Keratinocyte (primary cell): Measurements from ENCODE around the gene GMEB2. TPM values are rescaled to one million over a fixed set of nuclear protein-coding genes. Genes with fewer than 3 reads are reported as not detected.
"Not testable (repeated sequence)": the region's sequence is repeated elsewhere in the genome, so short reads cannot be mapped to it uniquely, and the experiment has no call there.

Experiments
- DNase-seq: peaks from one replicate; pipeline ENCODE4 v3.0.0-alpha.2; 2011; ENCODE audit warnings: low read depth, missing footprints, low spot score
- FAIRE-seq: peaks from 2 replicates; lab custom pipeline; 2011; peaks lifted over from hg19 to GRCh38; lab: Jason Lieb, UNC
- H2AFZ ChIP-seq: 2 replicates; pipeline ENCODE4 v1.6.0; 2012; ENCODE audit warnings: low read length, control low read depth, inconsistent platforms; ENCODE audit not compliant: control insufficient read depth
- H3K27ac ChIP-seq: 2 replicates; pipeline ENCODE4 v1.5.1; 2011; ENCODE audit warnings: low read length; ENCODE audit not compliant: control insufficient read depth, insufficient read depth
- H3K27me3 ChIP-seq: 3 replicates; pipeline ENCODE4 v1.6.0; 2011; ENCODE audit warnings: low read length; ENCODE audit not compliant: control insufficient read depth, insufficient read depth; ENCODE audit errors: extremely low read depth
- H3K36me3 ChIP-seq, 2 experiments: 2 replicates in 1 of 2; 3 replicates in 1 of 2; pipeline ENCODE4 v1.5.1; 2011; ENCODE audit warnings: low read length in 2 of 2, mild to moderate bottlenecking in 1 of 2; ENCODE audit not compliant: control insufficient read depth in 2 of 2, insufficient read depth in 2 of 2; ENCODE audit errors: extremely low read depth in 1 of 2
- H3K4me1 ChIP-seq: 3 replicates; pipeline ENCODE4 v1.5.1; 2011; ENCODE audit warnings: low read length; ENCODE audit not compliant: control insufficient read depth, insufficient read depth; ENCODE audit errors: extremely low read depth
- H3K4me2 ChIP-seq: 3 replicates; pipeline ENCODE4 v1.6.0; 2011; ENCODE audit warnings: low read depth, low read length; ENCODE audit not compliant: control insufficient read depth, insufficient read depth; ENCODE audit errors: extremely low read depth
- H3K4me3 ChIP-seq, 3 experiments: fragments of 200-600 bp in 1 of 3; sonication (generic) in 1 of 3; 2 replicates in 2 of 3; 3 replicates in 1 of 3; pipeline ENCODE4 v1.5.1; 2011 to 2016; ENCODE audit warnings: low read length in 3 of 3, mild to moderate bottlenecking in 3 of 3, control low read depth in 2 of 3, inconsistent platforms in 1 of 3, low read depth in 1 of 3, mixed read lengths in 1 of 3, mixed run types in 1 of 3, moderate library complexity in 1 of 3; ENCODE audit not compliant: control insufficient read depth in 2 of 3, insufficient read depth in 2 of 3; ENCODE audit errors: extremely low read depth in 1 of 3
- H3K79me2 ChIP-seq: 2 replicates; pipeline ENCODE4 v1.6.0; 2012; ENCODE audit warnings: low read length; ENCODE audit not compliant: control insufficient read depth, insufficient read depth
- H3K9ac ChIP-seq: 3 replicates; pipeline ENCODE4 v1.6.0; 2011; ENCODE audit warnings: low read length; ENCODE audit not compliant: control insufficient read depth, insufficient read depth; ENCODE audit errors: extremely low read depth
- H3K9me1 ChIP-seq: 3 replicates; pipeline ENCODE4 v1.6.0; 2011; ENCODE audit warnings: low read length; ENCODE audit not compliant: control insufficient read depth, insufficient read depth; ENCODE audit errors: extremely low read depth
- H3K9me3 ChIP-seq: 2 replicates; pipeline ENCODE4 v1.5.1; 2012; ENCODE audit warnings: low read depth, low read length; ENCODE audit not compliant: control insufficient read depth
- H4K20me1 ChIP-seq: 3 replicates; pipeline ENCODE4 v1.6.0; 2011; ENCODE audit warnings: low read length; ENCODE audit not compliant: control insufficient read depth, insufficient read depth; ENCODE audit errors: extremely low read depth
- EZH2 ChIP-seq: IDR thresholded peaks from one replicate; pipeline ENCODE4 v1.6.1; 2012; ENCODE audit warnings: inconsistent platforms, mild to moderate bottlenecking, low read length, moderate library complexity
- dilution Hi-C: fragments of 300-500 bp; cut with MboI; formaldehyde crosslinking; loops from one replicate; pipeline ENCODE4 v1.7.0; 2020; ENCODE audit warnings: low sequenced_read_pairs; ENCODE audit not compliant: extremely low pct_ligation_motif_present
- polyA plus RNA-seq, 5 experiments: library from polyadenylated mRNA; depleted of rRNA in 3 of 5; stranded (reverse) in 3 of 5; stranded (forward) in 1 of 5; unstranded in 1 of 5; fragments of >200 nt; gene quantifications; 1 replicate in 1 of 5; 2 replicates in 3 of 5; 3 replicates in 1 of 5; pipeline versions ENCODE4 v1.2.1 to v1.2.3, GENCODE V29; 2011 to 2012; ENCODE audit warnings: missing spikeins in 2 of 5, low read depth in 1 of 5, low replicate concordance in 1 of 5
- TF ChIP-seq, protein P1 (sequence below), 3 experiments: IDR thresholded peaks in 1 of 3; conservative IDR thresholded peaks in 1 of 3; optimal IDR thresholded peaks in 1 of 3; 2 replicates in 2 of 3; 3 replicates in 1 of 3; pipeline versions ENCODE3 to v1.5.1; 2011; ENCODE audit warnings: low read length in 3 of 3, mild to moderate bottlenecking in 3 of 3, moderate library complexity in 2 of 3, control low read depth in 1 of 3, inconsistent platforms in 1 of 3; ENCODE audit not compliant: insufficient read depth in 2 of 3; ENCODE audit errors: extremely low read depth in 1 of 3

The GMEB2 gene
- polyA plus RNA-seq, 1 donor (not counting 4 experiments of a cell fraction or from before 2014, with no cell fraction given) = 5.1 TPM

DNA sequence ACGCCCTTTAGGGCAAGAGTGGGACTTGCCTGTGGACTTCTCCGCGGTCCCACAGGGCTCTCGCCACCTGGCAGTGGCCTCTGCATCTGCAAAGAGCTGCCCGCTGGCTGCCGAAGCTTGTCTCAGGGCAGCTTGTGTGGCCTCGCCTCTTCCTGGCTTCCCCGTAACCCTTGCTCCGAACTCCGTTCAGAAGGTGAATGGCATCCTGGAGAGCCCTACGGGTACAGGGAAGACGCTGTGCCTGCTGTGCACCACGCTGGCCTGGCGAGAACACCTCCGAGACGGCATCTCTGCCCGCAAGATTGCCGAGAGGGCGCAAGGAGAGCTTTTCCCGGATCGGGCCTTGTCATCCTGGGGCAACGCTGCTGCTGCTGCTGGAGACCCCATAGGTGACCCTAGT is 34.2 kb upstream of the GMEB2 start:
- TF ChIP-seq EZH2 = no peak
- TF ChIP-seq, protein P1, sequence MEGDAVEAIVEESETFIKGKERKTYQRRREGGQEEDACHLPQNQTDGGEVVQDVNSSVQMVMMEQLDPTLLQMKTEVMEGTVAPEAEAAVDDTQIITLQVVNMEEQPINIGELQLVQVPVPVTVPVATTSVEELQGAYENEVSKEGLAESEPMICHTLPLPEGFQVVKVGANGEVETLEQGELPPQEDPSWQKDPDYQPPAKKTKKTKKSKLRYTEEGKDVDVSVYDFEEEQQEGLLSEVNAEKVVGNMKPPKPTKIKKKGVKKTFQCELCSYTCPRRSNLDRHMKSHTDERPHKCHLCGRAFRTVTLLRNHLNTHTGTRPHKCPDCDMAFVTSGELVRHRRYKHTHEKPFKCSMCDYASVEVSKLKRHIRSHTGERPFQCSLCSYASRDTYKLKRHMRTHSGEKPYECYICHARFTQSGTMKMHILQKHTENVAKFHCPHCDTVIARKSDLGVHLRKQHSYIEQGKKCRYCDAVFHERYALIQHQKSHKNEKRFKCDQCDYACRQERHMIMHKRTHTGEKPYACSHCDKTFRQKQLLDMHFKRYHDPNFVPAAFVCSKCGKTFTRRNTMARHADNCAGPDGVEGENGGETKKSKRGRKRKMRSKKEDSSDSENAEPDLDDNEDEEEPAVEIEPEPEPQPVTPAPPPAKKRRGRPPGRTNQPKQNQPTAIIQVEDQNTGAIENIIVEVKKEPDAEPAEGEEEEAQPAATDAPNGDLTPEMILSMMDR (optimal IDR thresholded peaks at IDR 0.05 in 1 of 3, IDR thresholded peaks at IDR 0.05 in 1 of 3, conservative IDR thresholded peaks at IDR 0.05 in 1 of 3; ENCODE audit: extremely low read depth in 1 of 3, insufficient read depth in 2 of 3, low read length in 3 of 3) = no peak
- H2AFZ ChIP-seq = no peak overlapping the region
- H3K4me2 ChIP-seq = no peak overlapping the region
- H3K4me3 ChIP-seq = no peak overlapping the region
- no peaks in the 10 kb centered on the region for H3K27me3 ChIP-seq
- H3K9me1 ChIP-seq = no peaks in the 10 kb centered on the region
- peaks cover 18 to 24% of the 10 kb centered on the region in 2 experiments for H3K36me3 ChIP-seq
- H3K79me2 ChIP-seq = peaks cover 28% of the 10 kb centered on the region
- H4K20me1 ChIP-seq = no peaks in the 10 kb centered on the region
- no peak for DNase-seq
- H3K4me1 ChIP-seq = peaks cover 14% of the 10 kb centered on the region
- no peaks in the 10 kb centered on the region for H3K9me3 ChIP-seq
- dilution Hi-C loops = no loop called here
- H3K27ac ChIP-seq = no peak overlapping the region
- no peak overlapping the region for H3K9ac ChIP-seq
- FAIRE-seq = no peak

DNA sequence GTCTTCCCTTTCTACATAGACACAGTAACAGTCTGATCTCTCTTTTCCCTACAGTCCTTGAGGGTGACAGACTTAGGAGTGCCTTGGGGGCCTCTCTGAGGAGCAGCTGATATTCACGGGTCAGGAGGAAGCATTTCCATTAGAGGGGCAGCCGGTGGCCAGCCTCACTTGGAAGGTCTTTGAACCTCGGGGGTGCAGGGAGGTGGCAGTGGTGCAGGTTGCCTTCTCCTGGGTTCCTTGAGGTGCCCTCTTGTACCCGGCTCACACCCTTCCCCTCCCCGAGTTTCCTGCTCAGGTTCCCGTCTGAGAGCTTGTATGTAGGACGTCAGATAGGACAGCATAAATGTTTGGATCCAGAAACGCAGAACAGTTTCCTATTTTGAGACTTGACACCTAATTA is 33.7 kb upstream of the GMEB2 start:
- Histone ChIP-seq H4K20me1 (no peaks in the 10 kb centered on the region), H3K4me1 (peaks cover 14% of the 10 kb centered on the region), H3K36me3 (peaks cover 15 to 23% of the 10 kb centered on the region in 2 experiments), H3K27ac (no peak overlapping the region), H2AFZ (no peak overlapping the region), H3K9ac (no peak overlapping the region), H3K4me2 (no peak overlapping the region), H3K79me2 (peaks cover 28% of the 10 kb centered on the region), H3K9me1 (no peaks in the 10 kb centered on the region), H3K27me3 (no peaks in the 10 kb centered on the region), H3K4me3 (no peak overlapping the region), H3K9me3 (no peaks in the 10 kb centered on the region)
- dilution Hi-C loops = no loop called here
- FAIRE-seq (no peak), DNase-seq (no peak)
- TF ChIP-seq, protein P1 (optimal IDR thresholded peaks at IDR 0.05 in 1 of 3, IDR thresholded peaks at IDR 0.05 in 1 of 3, conservative IDR thresholded peaks at IDR 0.05 in 1 of 3; ENCODE audit: extremely low read depth in 1 of 3, insufficient read depth in 2 of 3, low read length in 3 of 3) = no peak
- no peak for TF ChIP-seq EZH2

DNA sequence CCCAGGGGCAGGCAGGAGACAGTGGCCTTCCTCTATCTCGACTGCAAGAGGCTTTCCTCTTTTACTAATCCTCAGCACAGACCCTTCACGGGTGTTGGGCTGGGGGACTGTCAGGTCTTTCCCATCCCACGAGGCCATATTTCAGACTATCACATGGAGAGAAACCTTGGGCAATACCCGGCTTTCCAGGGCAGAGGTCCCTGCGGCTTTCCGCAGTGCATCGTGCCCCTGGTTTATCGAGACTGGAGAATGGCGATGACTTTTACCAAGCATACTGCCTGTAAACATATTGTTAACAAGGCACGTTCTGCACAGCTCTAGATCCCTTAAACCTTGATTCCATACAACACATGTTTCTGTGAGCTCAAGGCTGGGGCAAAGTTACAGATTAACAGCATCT is 33.3 kb upstream of the GMEB2 start:
- H3K4me3 ChIP-seq, H2AFZ ChIP-seq, dilution Hi-C loops, FAIRE-seq, H3K4me2 ChIP-seq, H4K20me1 ChIP-seq, H3K9me3 ChIP-seq, H3K9me1 ChIP-seq, H3K27ac ChIP-seq, DNase-seq, H3K27me3 ChIP-seq, H3K9ac ChIP-seq: not testable (repeated sequence)
- H3K4me1 ChIP-seq = peaks cover 14% of the 10 kb centered on the region
- H3K36me3 ChIP-seq = peaks cover 15 to 20% of the 10 kb centered on the region in 2 experiments
- H3K79me2 ChIP-seq = peaks cover 28% of the 10 kb centered on the region
